ENCODE data around the gene RBMS3.

Gene RBMS3

GRCh38 chr3:29438580-29438979, 157.7 kb downstream of the RBMS3 start:
- no peaks in the 10 kb centered on the region for H3K9me3 ChIP-seq
- no peaks in the 10 kb centered on the region for H3K27me3 ChIP-seq (ENCODE audit: low read depth)
- H3K4me1 ChIP-seq = peaks cover 32% of the 10 kb centered on the region
- in situ Hi-C loops (cut with MboI; ENCODE audit: low sequenced_read_pairs) = no loop called here
- DNase-seq (ENCODE audit: low spot score in 2 of 2) = no peak
- H3K4me3 ChIP-seq = no peak overlapping the region
- H3K36me3 ChIP-seq (replicated peaks) = no peaks in the 10 kb centered on the region; the same call in 1 of the 2 replicates

GRCh38 chr3:29440413-29441305, 159.8 kb downstream of the RBMS3 start:
- in situ Hi-C loops (cut with MboI; ENCODE audit: low sequenced_read_pairs) = no loop called here
- H3K27me3 ChIP-seq (ENCODE audit: low read depth) = no peaks in the 10 kb centered on the region
- H3K4me3 ChIP-seq = peak overlapping the region; percentile 17
- DNase-seq (ENCODE audit: low spot score in 2 of 2) = peak; percentile 73 to 89
- H3K36me3 ChIP-seq (replicated peaks) = no peaks in the 10 kb centered on the region; the same call in 1 of the 2 replicates
- peaks cover 28% of the 10 kb centered on the region for H3K4me1 ChIP-seq
- no peaks in the 10 kb centered on the region for H3K9me3 ChIP-seq

- Histone ChIP-seq H3K36me3 (replicated peaks) (no peaks in the 10 kb centered on the region; the same call in 1 of the 2 replicates), H3K9me3 (no peaks in the 10 kb centered on the region), H3K27me3 (ENCODE audit: low read depth) (no peaks in the 10 kb centered on the region), H3K4me3 (no peak overlapping the region), H3K4me1 (peaks cover 28% of the 10 kb centered on the region)
- in situ Hi-C loops (cut with MboI; ENCODE audit: low sequenced_read_pairs) = no loop called here
- no peak for DNase-seq (ENCODE audit: low spot score in 2 of 2)
Observed at GRCh38 chr3:29441422-29441821, 160.6 kb downstream of the RBMS3 start.

- no peaks in the 10 kb centered on the region for H3K9me3 ChIP-seq
- H3K27me3 ChIP-seq (ENCODE audit: low read depth) = no peaks in the 10 kb centered on the region
- in situ Hi-C loops (cut with MboI; ENCODE audit: low sequenced_read_pairs) = no loop called here
- H3K36me3 ChIP-seq (replicated peaks) = no peaks in the 10 kb centered on the region
- peak in 1 of 2 experiments; percentile 62 for DNase-seq (ENCODE audit: low spot score in 2 of 2)
- peaks cover 15% of the 10 kb centered on the region for H3K4me1 ChIP-seq
- H3K4me3 ChIP-seq = no peak overlapping the region
Observed at GRCh38 chr3:29447946-29448627, 167.2 kb downstream of the RBMS3 start.

- no peaks in the 10 kb centered on the region for H3K27me3 ChIP-seq (ENCODE audit: low read depth)
- in situ Hi-C loops (cut with MboI; ENCODE audit: low sequenced_read_pairs) = no loop called here
- H3K4me1 ChIP-seq = peaks cover 16% of the 10 kb centered on the region
- H3K36me3 ChIP-seq (replicated peaks) = no peaks in the 10 kb centered on the region
- no peak overlapping the region for H3K4me3 ChIP-seq
- H3K9me3 ChIP-seq = no peaks in the 10 kb centered on the region
- DNase-seq (ENCODE audit: low spot score in 2 of 2) = no peak
Observed at GRCh38 chr3:29451920-29452319, 171.0 kb downstream of the RBMS3 start.

- in situ Hi-C loops (cut with MboI; ENCODE audit: low sequenced_read_pairs) = no loop called here
- H3K27me3 ChIP-seq (ENCODE audit: low read depth) = no peaks in the 10 kb centered on the region
- peaks cover 15% of the 10 kb centered on the region for H3K4me1 ChIP-seq
- no peak overlapping the region for H3K4me3 ChIP-seq
- H3K9me3 ChIP-seq = no peaks in the 10 kb centered on the region
- DNase-seq (ENCODE audit: low spot score in 2 of 2) = no peak
- H3K36me3 ChIP-seq (replicated peaks) = no peaks in the 10 kb centered on the region
Observed at GRCh38 chr3:29452934-29453283, 172.0 kb downstream of the RBMS3 start.

GRCh38 chr3:29453284-29454001, 172.6 kb downstream of the RBMS3 start:
- Histone ChIP-seq H3K27me3 (ENCODE audit: low read depth) (no peaks in the 10 kb centered on the region), H3K4me1 (peaks cover 10% of the 10 kb centered on the region), H3K4me3 (no peak overlapping the region), H3K9me3 (no peaks in the 10 kb centered on the region), H3K36me3 (replicated peaks) (no peaks in the 10 kb centered on the region)
- DNase-seq (ENCODE audit: low spot score in 2 of 2) = no peak
- in situ Hi-C loops (cut with MboI; ENCODE audit: low sequenced_read_pairs) = no loop called here

GRCh38 chr3:29454161-29454611, 173.3 kb downstream of the RBMS3 start:
- Histone ChIP-seq H3K9me3 (no peaks in the 10 kb centered on the region), H3K4me1 (peaks cover 6% of the 10 kb centered on the region; the same call in 1 of the 2 replicates), H3K27me3 (ENCODE audit: low read depth) (no peaks in the 10 kb centered on the region), H3K36me3 (replicated peaks) (no peaks in the 10 kb centered on the region), H3K4me3 (no peak overlapping the region)
- in situ Hi-C loops (cut with MboI; ENCODE audit: low sequenced_read_pairs) = no loop called here
- DNase-seq (ENCODE audit: low spot score in 2 of 2) = no peak

GRCh38 chr3:29456901-29457300, 176.0 kb downstream of the RBMS3 start:
- in situ Hi-C loops (cut with MboI; ENCODE audit: low sequenced_read_pairs) = no loop called here
- no peak overlapping the region for H3K4me3 ChIP-seq
- no peaks in the 10 kb centered on the region for H3K27me3 ChIP-seq (ENCODE audit: low read depth)
- no peaks in the 10 kb centered on the region for H3K36me3 ChIP-seq (replicated peaks)
- H3K9me3 ChIP-seq = no peaks in the 10 kb centered on the region
- no peak for DNase-seq (ENCODE audit: low spot score in 2 of 2)
- H3K4me1 ChIP-seq = peaks cover 6% of the 10 kb centered on the region

GRCh38 chr3:29463304-29463703, 182.4 kb downstream of the RBMS3 start:
- in situ Hi-C loops (cut with MboI; ENCODE audit: low sequenced_read_pairs) = no loop called here

GRCh38 chr3:29465836-29466235, 185.0 kb downstream of the RBMS3 start:
- Histone ChIP-seq H3K9me3 (no peaks in the 10 kb centered on the region), H3K4me1 (peaks cover 14% of the 10 kb centered on the region), H3K27me3 (ENCODE audit: low read depth) (no peaks in the 10 kb centered on the region), H3K4me3 (no peak overlapping the region), H3K36me3 (replicated peaks) (no peaks in the 10 kb centered on the region)
- no peak for DNase-seq (ENCODE audit: low spot score in 2 of 2)
- in situ Hi-C loops (cut with MboI; ENCODE audit: low sequenced_read_pairs) = no loop called here

More at GRCh38 chr3:29463304-29463703, 182.4 kb downstream of the RBMS3 start:
- no peak overlapping the region for H3K4me3 ChIP-seq
- no peaks in the 10 kb centered on the region for H3K9me3 ChIP-seq
- H3K4me1 ChIP-seq = peaks cover 14% of the 10 kb centered on the region
- DNase-seq (ENCODE audit: low spot score in 2 of 2) = no peak
- H3K27me3 ChIP-seq (ENCODE audit: low read depth) = no peaks in the 10 kb centered on the region
- no peaks in the 10 kb centered on the region for H3K36me3 ChIP-seq (replicated peaks)

- in situ Hi-C loops (cut with MboI; ENCODE audit: low sequenced_read_pairs) = no loop called here
- no peak overlapping the region for H3K4me3 ChIP-seq
- no peaks in the 10 kb centered on the region for H3K9me3 ChIP-seq
- peak in 1 of 2 experiments; percentile 32 for DNase-seq (ENCODE audit: low spot score in 2 of 2)
- peaks cover 14% of the 10 kb centered on the region for H3K4me1 ChIP-seq
- H3K36me3 ChIP-seq (replicated peaks) = no peaks in the 10 kb centered on the region
- H3K27me3 ChIP-seq (ENCODE audit: low read depth) = no peaks in the 10 kb centered on the region
Observed at GRCh38 chr3:29466442-29466841, 185.6 kb downstream of the RBMS3 start.

GRCh38 chr3:29468187-29468586, 187.3 kb downstream of the RBMS3 start:
- DNase-seq (ENCODE audit: low spot score in 2 of 2) = no peak
- Histone ChIP-seq H3K4me1 (peaks cover 14% of the 10 kb centered on the region), H3K36me3 (replicated peaks) (no peaks in the 10 kb centered on the region), H3K4me3 (no peak overlapping the region), H3K27me3 (ENCODE audit: low read depth) (no peaks in the 10 kb centered on the region), H3K9me3 (no peaks in the 10 kb centered on the region)
- in situ Hi-C loops (cut with MboI; ENCODE audit: low sequenced_read_pairs) = no loop called here

All from HAP-1 (cell line).